Measurements from ENCODE around the gene ELOA2. TPM values are rescaled to one million over a fixed set of nuclear protein-coding genes. Genes with fewer than 3 reads are reported as not detected.

ELOA2 gene
- total RNA-seq, 1 experiment from 2014 or later = not detected

- Histone ChIP-seq H4K20me1 (ENCODE audit: low read length) (no peaks in the 10 kb centered on the region), H3K27me3 (ENCODE audit: low read length) (no peaks in the 10 kb centered on the region), H3K9me3 (ENCODE audit: low read length) (no peaks in the 10 kb centered on the region), H3K36me3 (ENCODE audit: low read depth, low read length) (no peaks in the 10 kb centered on the region), H3K9ac (ENCODE audit: low read length) (no peak overlapping the region), H3K4me3 (ENCODE audit: low read length) (no peak overlapping the region), H3K9me2 (replicated peaks; ENCODE audit: low read length) (no peaks in the 10 kb centered on the region), H3K4me1 (ENCODE audit: insufficient read depth, low read length) (peaks cover 11% of the 10 kb centered on the region), H2AFZ (ENCODE audit: low read length) (no peak overlapping the region), H3F3A (ENCODE audit: low read length, unreplicated experiment) (no peaks in the 10 kb centered on the region), H3K4me2 (ENCODE audit: low read length) (no peak overlapping the region), H3K27ac (ENCODE audit: low read length) (no peak overlapping the region), H3K79me2 (ENCODE audit: low read length) (no peaks in the 10 kb centered on the region)
- TF ChIP-seq EZH2 (IDR thresholded peaks at IDR 0.05; ENCODE audit: low read length, unreplicated experiment) = no peak
- TF ChIP-seq CTCF (conservative IDR thresholded peaks at IDR 0.05; ENCODE audit: low read depth, low read length) = no peak
- no peak for TF ChIP-seq EZH2phosphoT487 (IDR thresholded peaks at IDR 0.05; ENCODE audit: borderline replicate concordance, low read length)
- POLR2A ChIA-PET (ENCODE audit: unreplicated experiment) = no interaction called here
- intact Hi-C loops (cut with micrococcal nuclease) = no loop called here
- CTCF ChIA-PET = no interaction called here
- no peak for DNase-seq
- no TSS peak for BruUV-seq (replicated peaks)
- ATAC-seq = no peak
These were observed 41.7 kb upstream of the ELOA2 start for GRCh38 chr18:47077111-47077510.

GRCh38 chr18:47075098-47075883 is 39.9 kb upstream of the ELOA2 start:
- Histone ChIP-seq H3K4me3 (ENCODE audit: low read length) (peak overlapping the region; percentile 44), H3F3A (ENCODE audit: low read length, unreplicated experiment) (no peaks in the 10 kb centered on the region), H3K27ac (ENCODE audit: low read length) (peak overlapping the region; percentile 52), H3K79me2 (ENCODE audit: low read length) (no peaks in the 10 kb centered on the region), H3K4me2 (ENCODE audit: low read length) (peak overlapping the region; percentile 67), H3K27me3 (ENCODE audit: low read length) (no peaks in the 10 kb centered on the region), H3K9me3 (ENCODE audit: low read length) (no peaks in the 10 kb centered on the region), H3K36me3 (ENCODE audit: low read depth, low read length) (no peaks in the 10 kb centered on the region), H2AFZ (ENCODE audit: low read length) (peak overlapping the region; percentile 60), H3K9ac (ENCODE audit: low read length) (peak overlapping the region; percentile 26; the same call in 1 of the 2 replicates), H3K9me2 (replicated peaks; ENCODE audit: low read length) (no peaks in the 10 kb centered on the region), H3K4me1 (ENCODE audit: insufficient read depth, low read length) (peaks cover 11% of the 10 kb centered on the region), H4K20me1 (ENCODE audit: low read length) (no peaks in the 10 kb centered on the region)
- BruUV-seq (replicated peaks) = TSS peak; percentile 92
- no peak for TF ChIP-seq EZH2 (IDR thresholded peaks at IDR 0.05; ENCODE audit: low read length, unreplicated experiment)
- TF ChIP-seq EZH2phosphoT487 (IDR thresholded peaks at IDR 0.05; ENCODE audit: borderline replicate concordance, low read length) = no peak
- TF ChIP-seq CTCF (conservative IDR thresholded peaks at IDR 0.05; ENCODE audit: low read depth, low read length) = no peak
- ATAC-seq (peak; percentile 100), DNase-seq (peak; percentile 63)
- CTCF ChIA-PET = interaction anchor here (1.2 kb wide), 1 partner anchor 130 kb away, joined by 5 read pairs; no protein-coding TSS in a partner anchor
- POLR2A ChIA-PET (ENCODE audit: unreplicated experiment) = interaction anchor here (0.5 kb wide), 1 partner anchor 742 kb away, joined by 5 read pairs; a partner anchor contains a TSS
- intact Hi-C loops (cut with micrococcal nuclease) = no loop called here

GRCh38 chr18:47067648-47068047 is 32.2 kb upstream of the ELOA2 start:
- Histone ChIP-seq H3K27me3 (ENCODE audit: low read length) (no peaks in the 10 kb centered on the region), H3K9me2 (replicated peaks; ENCODE audit: low read length) (no peaks in the 10 kb centered on the region), H3K9ac (ENCODE audit: low read length) (no peak overlapping the region), H3K9me3 (ENCODE audit: low read length) (no peaks in the 10 kb centered on the region), H3F3A (ENCODE audit: low read length, unreplicated experiment) (no peaks in the 10 kb centered on the region), H3K27ac (ENCODE audit: low read length) (no peak overlapping the region), H4K20me1 (ENCODE audit: low read length) (no peaks in the 10 kb centered on the region), H3K4me3 (ENCODE audit: low read length) (no peak overlapping the region), H2AFZ (ENCODE audit: low read length) (no peak overlapping the region), H3K36me3 (ENCODE audit: low read depth, low read length) (no peaks in the 10 kb centered on the region), H3K4me1 (ENCODE audit: insufficient read depth, low read length) (no peaks in the 10 kb centered on the region), H3K4me2 (ENCODE audit: low read length) (no peak overlapping the region), H3K79me2 (ENCODE audit: low read length) (no peaks in the 10 kb centered on the region)
- DNase-seq = no peak
- ChIA-PET CTCF (no interaction called here), POLR2A (ENCODE audit: unreplicated experiment) (no interaction called here)
- ATAC-seq = no peak
- TF ChIP-seq EZH2phosphoT487 (IDR thresholded peaks at IDR 0.05; ENCODE audit: borderline replicate concordance, low read length) (no peak), CTCF (conservative IDR thresholded peaks at IDR 0.05; ENCODE audit: low read depth, low read length) (no peak), EZH2 (IDR thresholded peaks at IDR 0.05; ENCODE audit: low read length, unreplicated experiment) (no peak)
- no TSS peak for BruUV-seq (replicated peaks)
- intact Hi-C loops (cut with micrococcal nuclease) = no loop called here
